Activated T-cell treated with anti-CD3 and anti-CD28 coated beads, Interleukin-2, amount 50 U/mL, for 1 hour (primary cell): Measurements from ENCODE around the gene WDR64.
"Not testable (repeated sequence)": the region's sequence is repeated elsewhere in the genome, so short reads cannot be mapped to it uniquely, and the experiment has no call there.

Experiments used
- DNase-seq: peaks from one replicate; pipeline ENCODE4 v3.0.0-alpha.2; 2020

Gene WDR64

DNA sequence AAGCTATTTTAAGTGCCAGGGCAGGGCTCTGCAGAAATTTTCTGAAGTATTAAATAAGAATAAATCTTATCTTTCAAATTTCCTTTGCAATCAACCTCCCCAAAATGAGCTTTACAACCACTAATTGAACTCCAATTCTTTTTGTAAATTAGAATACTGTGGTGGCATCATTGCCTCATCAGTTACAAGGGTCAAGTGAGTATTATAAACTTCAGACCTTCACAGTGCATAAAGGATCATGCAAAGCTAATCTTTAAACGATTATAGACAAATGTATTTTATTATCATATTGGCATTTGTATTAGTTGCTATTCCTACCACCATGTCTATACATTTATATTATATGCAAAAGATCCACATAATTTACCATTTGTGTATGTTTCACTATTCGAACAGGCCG lies 19.1 kb upstream of the WDR64 start:
- DNase-seq = no peak

GRCh38 chr1:241635556-241636152 lies 16.4 kb upstream of the WDR64 start:
- DNase-seq = no peak

DNA sequence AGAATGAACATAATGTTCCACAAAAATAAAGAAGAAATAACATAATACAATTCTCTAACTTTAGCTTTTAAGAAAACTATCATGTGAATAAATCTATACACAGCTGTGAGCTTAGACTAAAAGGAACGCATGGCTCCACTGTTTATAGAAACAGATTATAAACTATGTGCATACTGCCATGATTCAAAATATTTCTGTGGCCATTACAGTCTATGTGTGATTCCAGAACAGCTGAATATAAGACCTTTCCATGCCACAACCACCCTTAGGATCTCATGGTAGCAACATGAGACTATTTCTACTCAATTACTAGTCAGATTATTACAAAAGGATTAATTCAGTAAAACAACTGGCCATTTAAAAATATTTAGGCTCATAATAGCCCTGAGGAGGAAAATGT lies 15.8 kb upstream of the WDR64 start:
- DNase-seq = no peak

DNA sequence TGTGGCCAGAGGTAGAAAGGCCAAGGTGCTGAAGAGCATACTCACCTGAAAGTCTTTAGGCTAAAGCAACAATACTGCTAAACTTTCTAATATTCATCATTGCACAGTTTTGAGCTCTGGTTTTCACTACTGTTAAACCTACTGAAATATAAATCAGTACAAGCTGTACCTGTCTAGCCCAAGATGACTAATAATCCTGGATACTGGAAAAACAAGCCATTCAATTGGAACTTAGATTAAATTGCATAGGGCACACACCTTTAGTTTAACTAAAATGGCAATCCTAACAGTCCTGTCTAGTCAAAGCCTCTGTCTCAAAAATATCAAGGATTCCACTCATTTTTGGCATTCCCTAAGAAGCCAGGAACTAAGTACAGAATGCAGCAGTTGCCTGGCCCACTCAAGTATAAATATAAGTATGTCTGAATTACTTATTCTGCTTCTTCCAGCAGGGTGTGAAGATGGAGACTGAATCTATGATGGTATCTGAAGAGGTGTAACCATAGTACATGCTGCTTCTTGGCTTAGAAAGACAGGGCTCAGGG lies 15.0 kb upstream of the WDR64 start:
- no peak for DNase-seq

DNA sequence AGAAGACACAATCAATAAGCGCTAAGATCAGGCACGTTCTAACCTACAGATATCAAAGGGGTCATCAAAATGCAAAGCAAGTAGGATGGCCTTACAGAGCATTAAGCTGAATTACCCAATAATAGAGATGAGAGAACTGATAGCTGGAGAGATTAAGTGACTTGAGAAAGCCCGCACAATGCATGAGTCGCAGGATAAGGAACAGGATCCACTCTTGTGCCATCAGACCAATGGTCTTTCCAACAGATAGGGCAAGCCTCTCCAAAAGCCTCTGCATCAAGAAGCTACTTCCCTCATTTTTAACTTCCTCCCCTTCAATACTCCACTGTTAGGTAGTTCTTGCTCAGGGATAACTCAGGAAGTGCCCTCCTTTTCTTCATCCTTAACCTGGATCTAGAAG lies 14.5 kb upstream of the WDR64 start:
- no peak for DNase-seq

GRCh38 chr1:241638099-241638682 lies 13.9 kb upstream of the WDR64 start:
- DNase-seq = no peak

DNA sequence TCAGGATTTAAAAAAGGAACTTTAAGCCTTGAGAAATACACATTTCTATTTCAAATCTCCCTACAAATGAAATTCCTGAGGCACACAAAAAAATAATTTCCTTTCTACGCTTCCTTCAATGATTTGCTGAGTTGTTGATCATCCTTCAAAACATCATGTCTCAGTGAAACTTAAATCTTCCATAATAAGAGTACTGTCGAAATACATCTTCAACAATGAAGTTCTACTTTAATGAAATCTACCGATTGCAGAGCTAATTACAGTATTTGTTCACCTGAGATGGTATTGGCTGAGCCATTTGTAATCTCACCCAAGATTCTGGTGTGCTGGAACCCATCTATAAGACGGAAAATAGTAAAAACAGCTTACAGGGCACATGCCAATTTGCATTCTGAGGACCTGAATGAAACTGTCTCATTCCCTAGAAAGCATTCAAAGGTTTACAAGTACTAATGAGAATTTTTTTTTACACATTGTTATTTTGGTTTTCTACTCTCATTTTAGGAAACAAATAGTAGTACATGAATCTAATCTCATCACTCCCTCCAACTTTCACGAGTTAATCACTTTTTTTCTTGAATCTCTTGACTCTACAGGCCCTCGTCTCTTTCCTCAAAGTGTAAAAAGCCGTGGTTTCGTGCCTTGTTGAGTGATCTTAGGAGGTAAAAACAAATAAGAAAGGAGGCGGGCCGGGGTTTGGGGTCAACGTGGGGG lies 13.0 kb upstream of the WDR64 start:
- DNase-seq = no peak

- no peak for DNase-seq
These were observed 12.4 kb upstream of the WDR64 start for GRCh38 chr1:241639623-241640148.

DNA sequence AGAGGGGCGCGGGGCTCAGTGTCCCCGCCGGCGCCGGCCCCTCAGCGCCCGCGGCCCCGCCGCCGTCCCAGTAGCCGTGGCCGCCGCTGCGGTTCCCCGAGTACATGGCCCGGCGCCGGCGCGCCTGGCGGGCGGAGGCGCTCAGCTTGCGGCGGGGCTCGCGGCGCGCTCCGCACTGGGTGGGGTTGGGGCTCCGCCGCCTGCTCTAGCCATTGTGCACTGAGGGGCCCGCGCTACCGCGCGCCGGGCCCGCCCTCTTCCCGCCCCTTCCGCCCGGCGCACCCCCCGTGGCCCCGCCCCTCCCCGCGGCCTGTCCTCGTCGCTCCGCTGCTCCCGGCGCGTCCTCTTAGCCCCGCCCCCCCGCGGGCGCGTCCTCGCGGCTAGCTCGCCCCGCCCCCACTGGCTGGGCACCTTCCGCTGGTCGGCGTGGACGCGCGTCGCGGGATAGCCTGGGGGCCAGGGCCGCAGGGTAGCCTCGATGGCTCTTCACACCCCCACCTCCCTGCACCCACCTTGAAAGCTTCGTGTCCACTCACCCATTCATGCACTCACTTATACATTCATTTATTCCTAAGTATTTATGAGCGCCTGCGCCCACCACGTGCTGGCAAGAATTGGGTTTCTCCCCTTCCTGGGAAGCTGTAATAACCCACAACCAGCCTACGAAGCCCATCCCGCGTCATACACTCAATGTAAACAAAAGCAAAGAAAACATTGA lies 11.8 kb upstream of the WDR64 start, which contains the start of the genes CHML and OPN3:
TSS of gene CHML (minus strand) at position 221 of the 718 bp plus-strand sequence. CDS start 4,603 bp downstream, outside the sequence.
TSS of gene OPN3 (minus strand) at position 221 of the 718 bp plus-strand sequence. CDS start at position 106, 115 bp downstream.
- peak; percentile 90 for DNase-seq

DNA sequence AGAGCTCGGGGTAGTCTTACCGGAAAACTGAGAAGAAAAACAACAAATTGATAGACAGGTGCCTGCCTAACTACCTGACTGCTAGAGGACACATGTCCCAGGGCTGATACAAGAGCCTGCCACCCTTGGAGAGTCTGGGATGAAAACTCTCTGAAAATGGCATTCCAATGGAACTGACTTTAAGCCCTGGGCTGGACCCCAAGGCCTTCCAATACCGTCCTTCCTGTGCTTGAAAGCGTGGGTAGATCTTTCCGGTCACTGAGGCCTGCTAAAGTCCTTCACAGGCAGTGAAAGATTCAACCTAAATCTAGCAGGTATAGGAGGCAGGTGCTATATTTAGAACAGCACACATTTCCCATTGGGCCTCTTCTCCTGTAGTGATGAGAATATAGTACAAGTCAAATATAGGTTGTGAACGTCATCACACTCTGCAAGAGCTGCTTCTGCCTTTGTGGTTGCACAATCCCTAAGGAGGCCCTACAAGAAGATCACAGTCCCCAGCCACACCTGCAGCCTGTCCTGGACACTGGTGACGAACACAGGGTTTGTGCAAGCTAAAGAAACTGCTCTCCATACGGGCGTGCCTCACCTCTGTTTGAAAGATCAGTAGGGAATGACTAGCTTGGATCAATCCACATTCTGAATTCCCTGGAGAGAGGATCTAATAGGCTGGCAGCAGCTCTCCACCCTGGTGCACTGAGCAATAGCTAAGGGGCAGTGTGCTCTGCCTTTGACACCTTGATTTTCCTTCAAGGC lies 11.0 kb upstream of the WDR64 start:
- DNase-seq = no peak

DNA sequence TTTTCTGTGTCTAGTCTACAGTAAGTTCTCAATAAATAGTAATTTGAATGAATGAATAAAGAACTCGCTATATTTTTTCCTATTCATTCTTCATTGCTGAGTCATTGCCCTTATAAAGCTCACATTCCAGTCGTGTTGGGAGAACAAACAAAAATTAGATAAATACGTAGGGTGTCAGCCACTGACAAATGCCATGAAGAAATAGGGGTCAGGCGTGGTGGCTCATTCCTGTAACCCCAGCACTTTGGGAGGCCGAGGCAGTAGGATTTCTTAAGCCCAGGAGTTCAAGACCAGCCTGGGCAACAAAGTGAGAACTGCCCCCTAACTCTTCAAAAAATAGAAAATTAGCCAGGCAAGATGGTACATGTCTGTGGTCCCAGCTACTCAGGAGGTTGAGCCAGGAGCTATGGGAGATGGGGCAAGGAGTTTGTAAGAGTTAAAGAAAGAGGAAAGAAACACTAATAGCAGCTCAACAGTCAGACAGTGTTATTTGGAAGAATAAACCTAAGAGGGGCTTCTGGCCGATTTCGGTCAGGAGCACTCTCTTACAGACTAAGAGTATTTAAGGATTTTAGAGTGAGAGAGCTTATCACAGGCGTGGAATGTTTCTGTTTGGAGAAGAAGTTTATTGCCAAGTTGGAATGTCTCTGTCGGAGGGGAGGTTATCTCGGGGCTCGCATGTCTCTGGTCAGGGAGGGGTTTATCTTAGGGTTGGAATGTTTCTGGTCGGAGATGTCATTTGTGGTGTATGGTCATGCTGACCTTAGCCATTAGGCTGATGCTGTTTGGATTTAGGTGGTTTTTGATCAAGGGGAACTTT lies 10.1 kb upstream of the WDR64 start:
- no peak for DNase-seq

GRCh38 chr1:241642593-241642944 lies 9.5 kb upstream of the WDR64 start:
- no peak for DNase-seq

DNA sequence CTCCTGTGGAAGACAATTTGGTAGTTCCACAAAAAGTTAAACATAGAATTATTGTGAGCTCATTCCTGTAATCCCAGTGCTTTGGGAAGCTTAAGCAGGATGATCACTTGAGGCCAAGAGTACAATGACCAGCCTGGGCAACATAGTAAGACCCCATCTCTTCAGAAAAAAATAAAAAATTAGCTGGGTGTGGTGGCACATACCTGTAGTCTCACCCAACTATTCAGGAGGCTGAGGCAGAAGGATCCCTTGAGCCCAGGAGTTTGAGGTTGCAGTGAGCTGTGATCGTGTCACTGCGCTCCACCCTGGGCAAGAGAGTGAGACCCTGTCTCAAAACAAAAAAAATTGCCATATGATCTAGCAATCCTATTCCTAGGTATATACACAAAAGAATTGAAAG lies 7.8 kb upstream of the WDR64 start:
- DNase-seq = no peak

DNA sequence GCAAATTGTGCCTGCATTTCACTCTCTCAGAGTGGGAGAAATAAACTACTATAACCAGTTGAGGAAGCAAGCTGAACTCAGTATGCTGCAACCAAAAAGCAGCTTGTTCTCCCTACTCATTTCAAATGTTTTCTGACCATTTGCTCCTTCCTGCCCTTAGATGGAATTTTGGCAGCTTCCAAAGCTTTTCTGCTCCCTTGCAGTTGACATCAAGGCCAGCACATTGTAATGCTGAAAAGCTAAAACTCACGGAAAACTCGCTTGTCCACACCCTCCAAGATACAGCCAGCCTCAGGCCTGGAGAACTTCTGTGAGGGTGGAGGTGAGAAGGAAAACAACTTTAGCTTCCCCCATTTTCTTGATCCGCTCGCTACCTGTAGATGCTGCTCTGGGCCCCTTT lies 6.9 kb upstream of the WDR64 start:
- DNase-seq = no peak

DNA sequence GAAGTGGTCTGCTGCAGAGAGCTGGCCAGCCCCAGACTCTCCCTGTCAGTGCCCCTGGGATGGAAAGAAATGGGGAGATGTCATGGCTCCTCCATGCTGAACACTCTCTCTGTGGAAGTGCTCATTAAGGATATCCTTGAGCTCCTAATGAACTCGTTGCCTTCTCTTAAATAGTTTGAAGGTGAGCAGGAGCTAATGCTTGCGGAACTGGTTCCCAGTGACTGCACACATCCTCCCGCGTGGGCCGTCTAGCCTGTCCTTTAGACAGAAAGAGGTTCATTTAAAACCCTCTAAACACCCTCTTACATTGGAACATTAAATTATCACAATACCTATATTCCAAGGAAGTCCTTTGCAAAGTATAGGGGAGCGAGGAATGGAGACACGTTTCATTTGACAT lies 5.9 kb upstream of the WDR64 start:
- no peak for DNase-seq

DNA sequence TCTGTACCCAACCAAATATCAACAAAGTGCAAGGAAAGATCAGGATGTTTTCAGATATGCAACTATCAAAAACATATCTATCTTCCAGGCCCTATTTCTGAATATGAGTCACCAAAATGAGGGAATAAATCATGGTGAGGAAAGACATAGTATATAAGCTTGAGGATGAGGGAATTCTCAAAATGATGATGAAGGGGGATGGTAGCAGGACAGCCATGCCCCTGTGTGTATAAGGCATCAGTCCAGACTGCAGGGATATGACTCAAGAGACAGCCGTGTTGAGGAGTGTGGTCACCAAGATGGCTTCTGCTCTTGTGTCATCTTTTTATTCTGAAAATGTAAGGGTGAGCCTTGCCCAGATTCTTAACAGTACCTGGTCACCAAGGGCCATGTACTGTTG lies 4.4 kb upstream of the WDR64 start:
- DNase-seq = no peak

- DNase-seq = no peak
These were observed 3.9 kb upstream of the WDR64 start for GRCh38 chr1:241648159-241648558.

- DNase-seq = no peak
These were observed 1.9 kb downstream of the WDR64 start for GRCh38 chr1:241654019-241654418.

- no peak for DNase-seq
These were observed 2.6 kb downstream of the WDR64 start for GRCh38 chr1:241654641-241655040.

DNA sequence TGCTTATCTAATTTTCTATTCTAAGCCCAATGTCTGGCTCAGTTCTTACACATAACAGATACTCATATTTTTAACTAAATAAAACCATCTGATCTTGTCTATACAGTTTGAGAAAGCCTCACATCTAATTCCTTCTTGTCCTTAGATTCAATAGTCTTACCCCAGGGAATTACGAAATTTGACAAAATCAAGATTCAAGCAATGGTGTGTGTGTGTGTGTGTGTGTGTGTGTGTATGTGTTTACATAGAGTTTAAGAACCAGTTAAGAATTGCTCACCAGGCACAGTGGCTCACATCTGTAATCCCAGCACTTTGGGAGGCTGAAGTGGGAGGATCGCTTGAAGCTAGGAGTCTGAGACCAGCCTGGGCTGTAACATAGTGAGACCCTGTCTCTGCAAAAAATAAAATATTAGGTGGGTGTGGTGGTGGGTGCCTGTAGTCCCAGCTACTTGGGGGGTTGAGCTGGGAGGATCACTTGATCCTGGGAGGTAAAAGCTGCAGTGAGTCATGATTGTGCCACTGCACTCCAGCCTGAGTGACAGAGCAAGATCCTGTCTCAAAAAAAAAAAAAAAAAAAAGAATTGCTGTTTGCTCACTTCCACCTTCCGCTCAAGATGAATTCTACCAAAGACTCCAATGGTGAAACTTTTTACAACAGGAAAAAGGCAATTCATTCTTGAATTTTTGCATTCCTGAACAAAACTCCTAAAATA lies 6.2 kb downstream of the WDR64 start:
- DNase-seq = no peak

- not testable (repeated sequence) for DNase-seq
These were observed 6.9 kb downstream of the WDR64 start for GRCh38 chr1:241659016-241659415.
